Superior temporal gyrus (tissue), 1 donor: Measurements from ENCODE around the gene SNX24.

Experiments used
- DNase-seq: peaks from one replicate; pipeline ENCODE4 v3.0.0-alpha.2; 2016; ENCODE audit errors: extremely low spot score

SNX24 gene

GRCh38 chr5:123014689-123015088 lies 169.3 kb downstream of the SNX24 start:
- DNase-seq, result no peak

GRCh38 chr5:123028222-123028621 lies 182.8 kb downstream of the SNX24 start:
- no peak for DNase-seq

- DNase-seq, result no peak
Measured at GRCh38 chr5:123033157-123033671, 187.8 kb downstream of the SNX24 start.

GRCh38 chr5:123035360-123035917 lies 190.0 kb downstream of the SNX24 start:
- no peak for DNase-seq

GRCh38 chr5:123035918-123036390 lies 190.5 kb downstream of the SNX24 start:
- no peak for DNase-seq

GRCh38 chr5:123036391-123037103 lies 191.1 kb downstream of the SNX24 start, which contains the start of gene PPIC:
PPIC (minus strand) TSS chr5:123036725; CDS start chr5:123036625, 100 bp downstream.
- DNase-seq, result no peak

- DNase-seq, result no peak
Measured at GRCh38 chr5:123037104-123037418, 191.6 kb downstream of the SNX24 start.

- no peak for DNase-seq
Measured at GRCh38 chr5:123039673-123040072, 194.3 kb downstream of the SNX24 start.

- DNase-seq, result no peak
Measured at GRCh38 chr5:123044926-123045617, 199.7 kb downstream of the SNX24 start.

- no peak for DNase-seq
Measured at GRCh38 chr5:123046222-123046621, 200.8 kb downstream of the SNX24 start.

GRCh38 chr5:123047706-123048105 lies 202.3 kb downstream of the SNX24 start:
- no peak for DNase-seq

GRCh38 chr5:123051206-123051605 lies 205.8 kb downstream of the SNX24 start:
- no peak for DNase-seq
